RKO (cell line): ENCODE results near the gene SCAF1.

Experiments used
- DNase-seq: peaks from one replicate; pipeline ENCODE4 v3.0.0-alpha.2; 2016; ENCODE audit warnings: low spot score

The SCAF1 gene

DNA sequence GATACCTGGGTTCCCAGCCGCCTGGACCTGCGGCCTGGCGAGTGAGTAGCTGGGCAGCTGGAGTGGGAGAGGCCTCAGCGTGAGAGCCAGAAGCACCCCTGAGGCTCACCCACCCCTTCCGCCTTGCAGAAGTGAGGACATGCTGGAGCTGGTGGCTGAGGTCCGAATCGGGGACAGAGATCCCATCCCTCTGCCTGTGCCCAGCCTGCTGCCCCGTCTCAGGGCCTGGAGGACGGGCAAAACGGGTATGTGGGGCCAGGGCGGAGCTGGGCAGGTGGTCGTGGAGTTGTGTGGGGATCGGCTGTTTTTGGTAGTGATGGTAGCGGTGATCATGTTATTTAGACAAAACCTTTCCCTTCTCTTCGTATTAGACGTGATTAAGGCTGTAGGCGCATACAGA lies 4.6 kb downstream of the SCAF1 start:
- DNase-seq = no peak

DNA sequence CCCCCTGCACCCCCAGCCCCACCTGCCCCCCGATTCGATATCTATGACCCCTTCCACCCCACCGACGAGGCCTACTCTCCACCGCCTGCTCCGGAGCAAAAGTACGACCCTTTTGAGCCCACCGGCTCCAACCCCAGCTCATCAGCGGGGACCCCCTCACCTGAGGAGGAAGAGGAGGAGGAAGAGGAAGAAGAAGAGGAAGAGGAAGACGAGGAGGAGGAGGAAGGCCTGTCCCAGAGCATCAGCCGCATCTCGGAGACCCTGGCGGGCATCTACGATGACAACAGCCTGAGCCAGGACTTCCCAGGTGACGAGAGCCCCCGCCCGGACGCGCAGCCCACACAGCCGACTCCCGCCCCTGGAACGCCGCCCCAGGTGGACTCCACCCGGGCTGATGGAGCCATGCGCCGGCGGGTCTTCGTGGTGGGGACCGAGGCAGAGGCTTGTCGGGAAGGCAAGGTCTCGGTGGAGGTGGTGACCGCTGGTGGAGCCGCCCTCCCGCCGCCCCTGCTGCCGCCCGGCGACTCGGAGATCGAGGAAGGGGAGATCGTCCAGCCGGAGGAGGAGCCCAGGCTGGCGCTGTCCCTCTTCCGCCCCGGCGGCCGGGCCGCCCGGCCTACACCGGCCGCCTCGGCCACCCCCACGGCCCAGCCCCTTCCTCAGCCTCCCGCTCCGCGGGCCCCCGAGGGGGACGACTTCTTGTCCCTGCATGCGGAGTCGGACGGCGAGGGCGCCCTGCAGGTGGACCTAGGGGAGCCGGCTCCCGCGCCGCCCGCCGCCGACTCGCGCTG lies 9.2 kb downstream of the SCAF1 start:
- DNase-seq = no peak

- DNase-seq = no peak
These were observed 10.0 kb downstream of the SCAF1 start for GRCh38 chr19:49651820-49652550.

DNA sequence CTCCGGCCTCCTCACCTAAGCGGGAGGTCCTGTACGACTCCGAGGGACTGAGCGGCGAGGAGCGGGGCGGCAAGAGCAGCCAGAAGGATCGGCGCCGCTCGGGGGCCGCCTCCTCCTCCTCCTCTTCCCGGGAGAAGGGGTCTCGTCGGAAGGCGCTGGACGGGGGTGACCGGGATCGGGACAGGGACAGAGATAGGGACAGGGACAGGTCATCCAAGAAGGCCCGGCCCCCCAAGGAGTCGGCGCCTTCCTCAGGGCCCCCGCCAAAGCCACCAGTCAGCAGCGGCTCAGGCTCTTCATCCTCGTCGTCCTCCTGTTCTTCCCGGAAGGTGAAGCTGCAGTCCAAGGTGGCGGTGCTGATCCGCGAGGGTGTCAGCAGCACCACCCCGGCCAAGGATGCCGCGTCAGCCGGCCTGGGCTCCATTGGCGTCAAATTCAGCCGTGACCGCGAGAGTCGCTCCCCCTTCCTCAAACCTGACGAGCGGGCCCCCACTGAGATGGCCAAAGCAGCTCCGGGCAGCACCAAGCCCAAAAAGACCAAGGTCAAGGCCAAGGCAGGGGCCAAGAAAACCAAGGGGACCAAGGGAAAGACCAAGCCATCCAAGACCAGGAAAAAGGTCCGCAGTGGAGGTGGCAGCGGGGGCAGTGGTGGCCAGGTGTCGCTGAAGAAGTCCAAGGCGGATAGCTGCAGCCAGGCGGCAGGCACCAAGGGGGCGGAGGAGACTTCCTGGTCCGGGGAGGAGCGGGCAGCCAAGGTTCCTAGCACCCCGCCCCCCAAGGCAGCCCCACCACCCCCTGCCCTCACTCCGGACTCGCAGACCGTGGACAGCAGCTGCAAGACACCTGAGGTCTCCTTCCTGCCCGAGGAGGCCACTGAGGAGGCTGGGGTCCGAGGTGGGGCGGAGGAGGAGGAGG lies 10.8 kb downstream of the SCAF1 start:
- DNase-seq = no peak

DNA sequence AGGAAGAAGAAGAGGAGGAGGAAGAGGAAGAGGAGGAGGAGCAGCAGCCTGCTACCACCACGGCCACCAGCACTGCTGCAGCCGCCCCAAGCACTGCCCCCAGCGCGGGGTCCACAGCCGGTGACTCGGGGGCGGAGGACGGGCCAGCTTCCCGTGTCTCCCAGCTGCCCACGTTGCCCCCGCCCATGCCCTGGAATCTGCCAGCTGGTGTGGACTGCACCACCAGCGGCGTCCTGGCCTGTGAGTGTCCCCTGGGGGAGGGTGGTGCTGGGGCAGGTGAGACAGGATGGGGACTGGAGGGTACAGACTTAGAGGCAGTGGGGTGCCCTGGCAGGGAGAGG lies 11.4 kb downstream of the SCAF1 start:
- no peak for DNase-seq

DNA sequence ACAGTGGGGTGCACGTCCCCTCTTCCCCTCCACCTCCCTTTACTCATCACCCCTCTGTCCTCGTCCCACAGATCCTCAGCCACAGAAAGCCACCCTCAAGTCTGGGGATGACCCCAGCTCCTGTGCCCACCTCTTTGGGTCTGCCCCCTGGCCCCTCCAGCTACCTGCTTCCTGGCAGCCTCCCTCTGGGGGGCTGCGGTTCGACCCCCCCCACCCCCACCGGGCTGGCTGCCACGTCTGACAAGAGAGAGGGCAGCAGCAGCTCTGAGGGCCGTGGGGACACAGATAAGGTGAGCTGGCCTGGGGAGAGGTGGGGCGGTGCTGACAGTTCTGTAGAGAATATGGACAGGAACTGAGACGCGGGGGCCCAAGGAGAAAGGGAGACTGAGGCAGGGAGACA lies 12.6 kb downstream of the SCAF1 start:
- no peak for DNase-seq

GRCh38 chr19:49655570-49656455 lies 13.8 kb downstream of the SCAF1 start:
- DNase-seq = no peak

DNA sequence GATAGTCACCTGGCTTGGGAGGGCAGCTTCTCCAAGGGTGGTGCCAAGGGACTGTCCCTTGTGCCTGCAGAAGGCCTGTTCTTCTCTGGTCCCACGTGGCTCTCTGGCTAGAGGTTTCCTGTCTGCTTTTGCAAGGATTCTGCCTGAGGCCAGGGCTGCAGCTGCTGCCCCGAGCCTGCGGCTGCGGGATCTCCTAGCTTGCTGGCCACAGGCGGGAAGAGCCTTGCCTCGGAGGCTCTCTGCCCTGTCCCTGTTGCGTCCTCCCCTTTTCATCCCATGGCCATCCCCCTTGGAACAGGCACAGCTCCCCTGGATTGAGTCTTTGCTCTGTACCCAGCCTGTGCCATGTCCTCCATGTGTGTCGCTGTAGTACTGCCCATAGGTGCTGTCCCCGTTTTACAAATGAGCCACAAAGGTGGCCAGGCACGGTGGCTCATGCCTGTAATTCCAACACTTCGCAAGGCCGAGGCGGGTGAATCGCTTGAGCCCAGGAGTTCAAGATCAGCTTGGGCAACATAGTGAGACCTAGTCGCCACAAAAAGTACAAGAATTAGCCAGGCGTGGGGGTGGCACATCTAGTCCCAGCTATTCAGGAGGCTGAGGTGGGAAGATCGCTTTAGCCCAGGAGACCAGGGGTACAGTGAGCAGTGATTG lies 14.6 kb downstream of the SCAF1 start:
- DNase-seq = no peak

DNA sequence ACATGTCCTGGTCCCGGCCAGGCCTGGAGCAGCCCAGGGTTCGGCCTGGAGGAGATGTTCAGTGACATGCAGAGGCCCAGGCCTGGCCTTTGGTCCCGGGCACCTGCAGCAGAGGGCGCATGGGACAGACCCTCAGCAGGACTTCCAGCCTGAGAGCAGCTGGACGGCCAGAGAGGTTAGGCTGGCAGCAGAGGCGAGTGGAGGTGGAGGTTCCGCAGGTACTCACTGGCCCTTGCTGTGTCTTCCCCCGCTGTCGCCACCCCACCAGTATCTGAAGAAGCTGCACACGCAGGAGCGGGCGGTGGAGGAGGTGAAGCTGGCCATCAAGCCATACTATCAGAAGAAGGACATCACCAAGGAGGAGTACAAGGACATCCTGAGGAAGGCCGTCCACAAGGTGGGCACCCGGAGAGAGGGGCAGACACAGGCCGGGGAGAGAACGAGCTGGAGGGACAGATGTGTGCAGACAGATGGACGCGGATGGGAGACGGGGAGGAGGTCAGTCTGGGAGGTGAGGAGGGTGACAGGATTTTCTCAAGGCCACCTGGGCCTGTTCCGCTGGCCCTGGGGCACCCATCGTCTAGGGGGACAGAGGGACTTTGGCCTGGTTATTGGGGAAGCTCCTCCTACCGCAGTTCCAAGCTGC lies 15.6 kb downstream of the SCAF1 start:
- DNase-seq = no peak

DNA sequence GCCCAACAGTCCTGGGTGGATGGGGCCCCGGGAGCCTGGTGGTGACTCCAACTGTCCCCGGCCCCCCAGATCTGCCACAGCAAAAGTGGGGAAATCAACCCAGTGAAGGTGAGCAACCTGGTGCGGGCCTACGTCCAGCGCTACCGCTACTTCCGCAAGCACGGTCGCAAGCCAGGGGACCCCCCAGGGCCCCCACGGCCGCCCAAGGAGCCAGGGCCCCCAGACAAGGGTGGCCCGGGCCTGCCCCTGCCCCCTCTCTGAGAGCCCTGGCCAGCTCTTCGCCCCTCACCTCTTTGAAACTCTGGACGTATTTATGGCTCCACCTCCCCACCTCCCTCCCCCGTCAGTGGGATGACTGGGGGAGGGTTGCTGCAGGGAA lies 16.1 kb downstream of the SCAF1 start:
- DNase-seq = no peak

DNA sequence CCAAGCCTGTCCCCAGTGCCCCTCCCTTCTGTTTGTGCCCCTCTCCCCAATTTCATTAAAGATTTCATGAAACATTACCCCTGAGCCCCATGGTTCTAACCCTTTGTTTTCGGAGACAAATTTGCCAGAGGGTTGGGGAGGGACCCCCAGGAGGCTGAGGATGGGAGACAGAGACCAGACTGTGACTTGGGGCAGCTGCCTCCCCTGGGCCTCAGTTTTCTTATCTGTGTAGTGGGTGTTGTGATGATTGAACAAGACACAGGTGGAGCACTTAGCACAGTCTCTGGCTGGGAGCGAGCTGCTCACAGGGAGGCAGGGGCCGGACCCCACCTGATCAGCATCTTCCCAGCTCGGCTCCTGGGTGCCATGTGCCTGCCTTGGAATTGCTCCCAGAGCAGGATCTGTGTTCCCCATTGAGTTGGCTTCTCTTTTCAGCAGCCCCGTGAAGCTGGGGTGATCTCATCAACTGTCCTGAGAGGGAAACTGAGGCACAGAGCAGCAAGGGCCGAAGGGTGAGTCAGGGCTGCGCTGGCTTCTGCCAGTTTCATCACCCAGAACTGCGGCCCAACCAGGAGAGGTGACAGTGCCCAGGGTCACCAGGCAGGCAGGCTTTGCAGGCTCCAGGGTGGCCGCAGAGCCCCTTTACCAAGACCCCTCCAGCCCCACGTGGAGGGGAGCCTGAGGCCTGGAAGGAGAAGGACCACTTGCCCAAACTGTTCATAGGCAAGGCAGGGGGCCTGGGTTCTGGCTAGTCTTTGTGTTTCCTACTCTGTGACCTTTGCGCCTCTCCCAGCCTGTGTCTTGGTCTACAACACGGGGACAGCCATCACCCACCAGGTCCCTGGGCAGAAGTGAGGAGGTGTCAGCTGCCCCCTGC lies 16.8 kb downstream of the SCAF1 start:
- no peak for DNase-seq

GRCh38 chr19:49660338-49660961 lies 18.4 kb downstream of the SCAF1 start:
- no peak for DNase-seq

DNA sequence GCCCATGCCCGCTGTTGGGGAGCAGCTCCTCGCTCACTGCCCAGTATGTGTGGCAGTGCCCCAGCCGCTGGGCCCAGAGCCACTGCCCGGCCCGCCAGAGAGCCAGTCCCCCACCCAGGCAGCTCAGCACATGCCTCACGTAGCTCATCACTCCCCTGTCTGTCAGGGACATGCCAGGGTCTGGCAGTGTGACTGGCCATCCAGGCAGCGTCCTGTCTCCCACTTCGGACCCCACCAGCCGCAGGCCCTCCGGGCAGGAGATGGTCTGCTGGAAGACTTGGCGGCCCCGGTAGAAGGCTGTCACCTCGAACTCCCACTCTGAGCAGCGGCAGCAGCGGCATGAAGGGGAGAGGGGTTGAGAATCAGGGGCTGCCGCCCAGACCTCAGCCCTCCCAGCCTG lies 20.0 kb downstream of the SCAF1 start:
- no peak for DNase-seq

DNA sequence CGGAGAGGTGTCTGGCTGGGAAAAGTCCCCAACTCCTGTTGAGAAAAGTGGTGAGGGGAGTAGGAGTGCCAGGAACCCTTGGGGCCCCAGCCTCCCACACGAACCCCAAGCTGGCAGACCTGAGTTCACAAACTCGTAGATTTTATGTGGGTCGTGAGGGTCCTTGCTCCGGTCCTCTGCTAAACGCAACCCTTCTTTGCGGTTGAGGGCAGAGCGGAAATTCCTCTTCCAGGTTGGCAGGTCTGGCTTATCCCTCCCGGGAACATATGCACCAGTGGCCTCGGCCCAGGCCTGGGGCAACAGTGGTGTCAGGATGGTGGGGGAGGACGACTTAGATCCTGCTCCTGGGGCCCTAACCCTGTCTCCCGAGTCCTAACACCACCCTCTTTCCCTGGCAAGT lies 21.2 kb downstream of the SCAF1 start:
- no peak for DNase-seq

- peak; percentile 85 for DNase-seq
These were observed 22.4 kb downstream of the SCAF1 start for GRCh38 chr19:49664171-49665035.

DNA sequence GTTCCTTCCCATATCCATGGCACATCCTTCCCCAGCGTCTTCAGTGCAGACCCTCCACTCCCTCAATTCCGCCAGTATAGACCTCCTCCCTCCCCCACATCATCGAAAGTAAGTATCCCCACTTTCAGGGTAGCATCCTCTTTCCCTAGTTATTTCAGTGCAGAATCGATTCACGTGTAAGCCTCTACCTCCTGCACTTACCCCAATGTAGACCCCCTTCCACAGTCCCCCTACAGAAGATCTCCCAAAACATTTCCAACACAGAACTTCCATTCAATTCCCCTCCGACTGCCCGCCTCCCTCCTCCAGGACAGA lies 23.0 kb downstream of the SCAF1 start:
- no peak for DNase-seq

DNA sequence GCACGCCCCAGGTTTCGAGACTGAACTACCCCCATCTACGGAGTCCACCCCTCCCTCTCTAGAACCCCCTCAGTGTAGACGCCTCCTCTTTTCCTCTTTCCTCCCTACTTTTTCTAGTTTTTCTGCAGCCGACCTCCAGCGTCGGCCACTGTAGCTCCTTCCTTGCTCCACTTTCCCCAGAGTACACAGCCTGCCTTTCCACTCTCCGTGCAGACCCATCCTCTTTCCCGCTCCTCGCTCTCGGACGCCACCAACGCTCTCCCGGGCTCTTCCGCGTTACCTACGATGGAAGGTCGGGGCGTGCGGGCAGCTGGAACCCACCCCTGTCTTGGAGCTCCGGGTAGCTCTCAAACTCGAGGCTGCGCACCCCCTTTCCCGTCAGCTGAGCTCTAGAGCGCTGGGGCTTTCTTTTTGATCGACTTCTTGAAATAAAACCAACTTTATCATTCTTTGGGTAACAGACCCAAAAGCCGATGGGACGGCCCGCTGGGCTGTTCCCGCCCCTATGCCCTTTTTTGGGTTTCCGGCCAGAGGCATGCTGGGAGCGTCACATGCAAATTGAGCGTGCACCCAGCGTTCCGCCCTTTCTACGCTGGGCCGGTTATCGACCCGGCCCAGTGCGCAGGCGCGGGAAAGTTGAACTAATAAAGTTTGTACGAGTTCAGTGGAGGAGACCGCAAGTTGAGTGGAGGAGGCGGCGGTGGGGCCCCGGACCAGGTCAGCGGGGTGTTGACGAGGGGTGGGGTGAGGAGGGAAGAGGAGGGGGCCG lies 23.5 kb downstream of the SCAF1 start, which contains the start of the genes BCL2L12 and IRF3:
TSS of gene BCL2L12 (plus strand) at position 583 of the 769 bp plus-strand sequence. CDS start 760 bp downstream, outside the sequence.
TSS of gene IRF3 (minus strand) at position 507 of the 769 bp plus-strand sequence. CDS start 1,019 bp downstream, outside the sequence.
- DNase-seq = peak; percentile 97
